Smooth muscle cell (in vitro differentiated cells): ENCODE results near the gene NFS1. TPM values are rescaled to one million over a fixed set of nuclear protein-coding genes. Genes with fewer than 3 reads are reported as not detected.
"Not testable (repeated sequence)": the region's sequence is repeated elsewhere in the genome, so short reads cannot be mapped to it uniquely, and the experiment has no call there.

ENCODE experiments used
- DNase-seq: peaks from one replicate; lab custom pipeline; 2025; ENCODE audit not compliant: unreplicated experiment; lab: John Stamatoyannopoulos, UW
- H2AFZ ChIP-seq: fragments of 200-600 bp; sonication (generic); 2 replicates; pipeline ENCODE4 v1.6.0; 2016; ENCODE audit warnings: antibody characterized with exemption, low read depth, mild to moderate bottlenecking
- H3F3A ChIP-seq: fragments of 200-600 bp; sonication (generic); 2 replicates; pipeline ENCODE4 v1.6.0; 2017; ENCODE audit warnings: antibody characterized with exemption, low read depth
- H3K27ac ChIP-seq: fragments of 200-600 bp; sonication (generic); 2 replicates; pipeline ENCODE4 v1.5.1; 2016; ENCODE audit warnings: low read depth, mild to moderate bottlenecking
- H3K27me3 ChIP-seq: fragments of 200-600 bp; sonication (generic); 2 replicates; pipeline ENCODE4 v1.6.1; 2016; ENCODE audit warnings: low read depth, mild to moderate bottlenecking
- H3K36me3 ChIP-seq: fragments of 200-600 bp; sonication (generic); 2 replicates; pipeline ENCODE4 v1.5.1; 2016; ENCODE audit warnings: low read depth
- H3K4me1 ChIP-seq: fragments of 200-600 bp; sonication (generic); 2 replicates; pipeline ENCODE4 v1.5.1; 2016; ENCODE audit warnings: low read depth
- H3K4me2 ChIP-seq: fragments of 200-600 bp; sonication (generic); 2 replicates; pipeline ENCODE4 v1.6.0; 2016; ENCODE audit warnings: mild to moderate bottlenecking
- H3K4me3 ChIP-seq: fragments of 200-600 bp; sonication (generic); 2 replicates; pipeline ENCODE4 v1.5.1; 2016; ENCODE audit warnings: mild to moderate bottlenecking
- H3K79me2 ChIP-seq: fragments of 200-600 bp; sonication (generic); 2 replicates; pipeline ENCODE4 v1.6.0; 2016; ENCODE audit warnings: low read depth, mild to moderate bottlenecking
- H3K9ac ChIP-seq: fragments of 200-600 bp; sonication (generic); 2 replicates; pipeline ENCODE4 v1.6.0; 2016; ENCODE audit warnings: low read depth
- H3K9me3 ChIP-seq: fragments of 200-600 bp; sonication (generic); replicated peaks from 2 replicates; pipeline ENCODE4 v1.5.1; 2016; ENCODE audit warnings: low read depth
- H4K20me1 ChIP-seq: fragments of 200-600 bp; sonication (generic); 2 replicates; pipeline ENCODE4 v1.6.0; 2016; ENCODE audit warnings: low read depth
- CTCF ChIP-seq: fragments of 200-600 bp; sonication (generic); IDR thresholded peaks from 2 replicates; pipeline ENCODE4 v1.5.1; 2017; ENCODE audit warnings: borderline replicate concordance, mild to moderate bottlenecking, antibody characterized with exemption; ENCODE audit not compliant: insufficient read depth, poor library complexity, severe bottlenecking
- WGBS: methylation state at CpG from one replicate; pipeline ENCODE4 v1.1.7; 2016; ENCODE audit warnings: low lambda C conversion rate; 5-methylcytosine and 5-hydroxymethylcytosine counted together
- polyA plus RNA-seq: library from polyadenylated mRNA; unstranded; fragments of >200 nt; fragmentation: Nextera tagmentation; extraction: Ambion mirVana; gene quantifications from 2 replicates; pipeline ENCODE4 v1.2.1, GENCODE V29; 2016
- total RNA-seq: library from RNA; depleted of rRNA; stranded (reverse); fragments of >200 nt; gene quantifications from 2 replicates; pipeline ENCODE4 v1.2.3, GENCODE V29; 2014

NFS1 gene
- total and polyA plus RNA-seq, 2 experiments from 2014 or later: 25.3 to 35.1 TPM

DNA sequence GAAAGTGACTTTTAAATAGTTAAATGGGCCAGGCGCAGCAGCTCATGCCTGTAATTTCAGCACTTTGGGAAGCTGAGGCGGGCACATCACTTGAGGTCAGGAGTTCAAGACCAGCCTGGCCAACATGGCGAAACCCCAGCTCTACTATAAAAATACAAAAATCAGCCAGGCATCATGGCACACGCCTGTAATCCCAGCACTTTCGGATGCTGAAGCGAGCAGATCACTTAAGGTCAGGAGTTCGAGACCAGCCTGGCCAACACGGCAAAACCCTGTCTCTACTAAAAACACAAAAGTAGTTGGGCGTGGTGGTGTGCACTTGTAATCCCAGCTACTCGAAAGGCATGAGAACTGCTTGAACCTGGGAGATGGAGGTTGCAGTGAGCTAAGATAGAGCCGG lies 6.7 kb upstream of the NFS1 start:
- H3K36me3 ChIP-seq: peaks cover 49% of the 10 kb centered on the region

GRCh38 chr20:35704514-35705261 lies 5.5 kb upstream of the NFS1 start:
- Histone ChIP-seq H3K27me3 (no peaks in the 10 kb centered on the region), H3K79me2 (peaks cover 57% of the 10 kb centered on the region), H3K36me3 (peaks cover 38% of the 10 kb centered on the region), H3F3A (peaks cover 89% of the 10 kb centered on the region), H4K20me1 (peaks cover 81% of the 10 kb centered on the region), H3K9me3 (no peaks in the 10 kb centered on the region), H3K9ac (no peak overlapping the region), H3K4me1 (peaks cover 10% of the 10 kb centered on the region), H2AFZ (no peak overlapping the region), H3K4me2 (no peak overlapping the region), H3K27ac (peak overlapping the region; percentile 54), H3K4me3 (no peak overlapping the region)
- no peak for DNase-seq
- WGBS: 97% methylated on average over 5 of the region's 5 CpGs
- TF ChIP-seq CTCF: no peak

More for the DNA sequence above, 6.7 kb upstream of the NFS1 start:
- not testable (repeated sequence) for H3K4me3 ChIP-seq, H3K9me3 ChIP-seq, H2AFZ ChIP-seq, H3K4me1 ChIP-seq, DNase-seq, H3K4me2 ChIP-seq, H3K27me3 ChIP-seq, H3K9ac ChIP-seq
- peak overlapping the region; percentile 54 for H3K27ac ChIP-seq
- H4K20me1 ChIP-seq: peaks cover 93% of the 10 kb centered on the region
- 94% methylated on average over 11 of the region's 11 CpGs for WGBS
- peaks cover 83% of the 10 kb centered on the region for H3F3A ChIP-seq
- H3K79me2 ChIP-seq: peaks cover 60% of the 10 kb centered on the region

DNA sequence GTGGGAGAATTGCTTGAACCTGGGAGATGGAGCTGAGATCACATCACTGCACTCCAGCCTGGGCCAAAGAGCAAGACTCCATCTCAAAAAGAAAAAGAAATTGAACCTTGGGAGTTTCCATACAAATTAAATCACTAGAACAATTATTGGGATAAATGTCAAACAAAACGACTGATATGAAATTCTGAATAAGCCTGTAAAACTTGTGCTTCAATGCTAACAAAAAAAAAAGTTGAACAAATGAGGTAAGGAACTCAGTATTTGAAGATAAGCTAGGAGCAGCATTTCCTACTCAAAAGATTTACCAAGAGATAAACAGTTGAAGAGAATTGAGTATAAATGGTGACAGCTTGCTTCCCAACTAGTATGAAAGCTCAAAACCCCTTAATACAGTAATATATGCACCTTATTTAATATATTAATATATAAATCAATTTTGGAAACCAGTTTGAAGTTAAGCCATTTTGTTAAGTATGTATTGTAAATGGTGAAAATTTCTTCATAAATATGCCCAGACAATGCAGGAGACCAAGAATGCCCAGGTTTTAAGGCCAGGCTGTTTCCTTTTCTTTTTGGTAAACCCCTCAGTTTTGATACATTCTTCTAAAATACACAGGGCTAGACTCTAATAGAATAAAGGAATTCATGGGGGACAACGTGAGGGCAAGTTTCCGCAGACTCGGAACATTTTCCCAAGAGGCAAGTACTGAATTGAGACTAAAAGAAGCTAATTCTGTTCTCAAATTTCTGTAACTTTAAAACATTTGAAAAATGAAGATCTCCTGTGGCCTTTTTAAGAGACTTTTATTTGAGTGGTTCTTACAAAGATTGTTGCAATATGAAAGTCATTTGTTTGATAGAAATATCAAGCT lies 3.9 kb upstream of the NFS1 start:
- DNase-seq: no peak
- TF ChIP-seq CTCF: no peak
- 88% methylated on average over 4 of the region's 4 CpGs for WGBS
- Histone ChIP-seq H3K27ac (peak overlapping the region; percentile 54), H3K36me3 (peaks cover 26% of the 10 kb centered on the region), H3K4me2 (no peak overlapping the region), H3K4me3 (no peak overlapping the region), H2AFZ (no peak overlapping the region), H3K4me1 (peaks cover 10% of the 10 kb centered on the region), H3K79me2 (peaks cover 41% of the 10 kb centered on the region), H3F3A (peaks cover 76% of the 10 kb centered on the region), H3K9me3 (no peaks in the 10 kb centered on the region), H3K9ac (no peak overlapping the region), H3K27me3 (no peaks in the 10 kb centered on the region), H4K20me1 (peaks cover 65% of the 10 kb centered on the region)

- Histone ChIP-seq H2AFZ (no peak overlapping the region), H3K4me2 (no peak overlapping the region), H3K79me2 (peaks cover 33% of the 10 kb centered on the region), H3K27ac (peak overlapping the region; percentile 54), H3K4me1 (peaks cover 10% of the 10 kb centered on the region), H3K4me3 (no peak overlapping the region), H3K9me3 (no peaks in the 10 kb centered on the region), H4K20me1 (peaks cover 57% of the 10 kb centered on the region), H3K9ac (no peak overlapping the region), H3K36me3 (peaks cover 25% of the 10 kb centered on the region), H3F3A (peaks cover 69% of the 10 kb centered on the region), H3K27me3 (no peaks in the 10 kb centered on the region)
- WGBS: 94% methylated on average over 12 of the region's 12 CpGs
- no peak for DNase-seq
- TF ChIP-seq CTCF: no peak
Observed at GRCh38 chr20:35702051-35702823, 3.1 kb upstream of the NFS1 start.
